GM12892 (cell line): ENCODE results near the gene ALPK3.

ENCODE experiments used
- POLR2A ChIP-seq: IDR thresholded peaks from 2 replicates; pipeline ENCODE4 v1.6.1; 2011; ENCODE audit warnings: low read depth, low read length, control low read depth
- POLR2AphosphoS5 ChIP-seq: IDR thresholded peaks from 2 replicates; pipeline ENCODE4 v1.6.1; 2011; ENCODE audit warnings: low read depth, low read length, control low read depth
- TAF1 ChIP-seq: IDR thresholded peaks from 2 replicates; pipeline ENCODE4 v1.6.1; 2011; ENCODE audit warnings: low read depth, mild to moderate bottlenecking, control low read depth, low read length, borderline replicate concordance

DNA sequence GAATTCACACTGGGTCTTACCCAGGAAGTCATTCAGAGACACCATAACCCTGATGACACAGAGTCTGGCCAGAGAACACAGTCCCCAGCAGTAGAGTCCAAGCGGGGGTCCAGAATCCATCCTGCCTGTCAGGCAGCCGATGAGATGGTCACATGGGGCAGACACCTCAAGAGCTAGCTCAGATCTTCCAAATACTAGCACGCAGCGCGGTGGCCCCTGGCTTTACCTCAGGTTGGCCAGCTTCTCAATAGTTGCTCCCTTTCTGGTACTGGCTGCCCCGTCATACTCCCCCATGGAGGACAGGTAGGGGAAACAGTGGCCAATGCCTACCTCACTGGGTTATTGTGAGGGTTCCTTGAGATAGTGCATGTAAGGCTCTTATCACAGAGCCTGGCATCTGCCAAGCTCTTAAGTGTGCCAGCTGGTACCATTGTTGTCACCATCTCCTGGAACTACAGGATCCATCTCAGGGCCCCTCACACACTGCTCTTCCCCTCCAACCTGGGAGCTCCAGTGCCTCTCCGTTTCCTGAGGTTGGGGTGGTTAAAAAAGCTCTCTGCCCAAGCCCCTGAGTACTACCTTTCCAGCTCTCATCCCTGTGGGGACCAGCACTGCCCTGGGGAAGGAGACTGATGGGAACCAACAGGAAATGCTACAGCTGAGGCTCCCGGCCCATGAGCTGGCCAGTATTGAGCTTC lies 63.8 kb downstream of the ALPK3 start:
- TF ChIP-seq POLR2AphosphoS5: no peak
- TF ChIP-seq POLR2A: no peak
- TF ChIP-seq TAF1: no peak
